ENCODE results near the gene MAML2. TPM values are rescaled to one million over a fixed set of nuclear protein-coding genes. Genes with fewer than 3 reads are reported as not detected.

MAML2 gene
- total and polyA plus RNA-seq, 9 of the 15 experiments (the other 6 are each of a cell fraction or from before 2014, with no cell fraction given), result 0.79 to 6.8 (median 4.8) TPM

GRCh38 chr11:96213500-96213899 lies 129.5 kb downstream of the MAML2 start (continued):
- peak; percentile 88 for TF ChIP-seq HMBOX1 (IDR thresholded peaks at IDR 0.05)
- peak in 1 of 2 experiments; percentile 47; a peak in 1 of 4 replicates for TF ChIP-seq FOXA3 (CRISPR knock-in tag; conservative IDR thresholded peaks at IDR 0.05 in 1 of 2, IDR thresholded peaks at IDR 0.05 in 1 of 2)
- TF ChIP-seq TCF3 (CRISPR knock-in tag; IDR thresholded peaks at IDR 0.05), result peak; percentile 57
- 0 out of 2 replicates have a peak, but pooled peaks have one; percentile 11 for TF ChIP-seq ZEB2 (IDR thresholded peaks at IDR 0.05)
- peak; percentile 69 for TF ChIP-seq MEIS2 (IDR thresholded peaks at IDR 0.05; ENCODE audit: partially characterized antibody)
- TF ChIP-seq ZNF217 (CRISPR knock-in tag; IDR thresholded peaks at IDR 0.05), result no peak
- TF ChIP-seq CBFA2T2 (conservative IDR thresholded peaks at IDR 0.05), result peak; percentile 43; the same call in 1 of the 2 replicates
- TF ChIP-seq RAD21 (CRISPR knock-in tag; conservative IDR thresholded peaks at IDR 0.05 in 1 of 2, IDR thresholded peaks at IDR 0.05 in 1 of 2), result 0 out of 4 replicates have a peak, but pooled peaks of 1 of the 2 experiments have one; percentile 3
- TF ChIP-seq DPF2 (IDR thresholded peaks at IDR 0.05), result peak; percentile 76
- peak; percentile 84 for TF ChIP-seq ATF3 (IDR thresholded peaks at IDR 0.05)
- TF ChIP-seq ATF3 (CRISPR knock-in tag; conservative IDR thresholded peaks at IDR 0.05), result no peak
- peak; percentile 80; the same call in 1 of the 2 replicates for TF ChIP-seq SMARCA4 (IDR thresholded peaks at IDR 0.05)

Measured in K562 (cell line).